GM18499 (cell line): ENCODE data around the gene RAB8B.
"Not testable (repeated sequence)": the region's sequence is repeated elsewhere in the genome, so short reads cannot be mapped to it uniquely, and the experiment has no call there.

Experiments used
- ATAC-seq: cut with Tn5 transposase; IDR thresholded peaks from one replicate; pipeline ENCODE4 v1.9.1; 2021; ENCODE audit warnings: moderate number of reproducible peaks; ENCODE audit not compliant: insufficient read depth, unreplicated experiment

The RAB8B gene

DNA sequence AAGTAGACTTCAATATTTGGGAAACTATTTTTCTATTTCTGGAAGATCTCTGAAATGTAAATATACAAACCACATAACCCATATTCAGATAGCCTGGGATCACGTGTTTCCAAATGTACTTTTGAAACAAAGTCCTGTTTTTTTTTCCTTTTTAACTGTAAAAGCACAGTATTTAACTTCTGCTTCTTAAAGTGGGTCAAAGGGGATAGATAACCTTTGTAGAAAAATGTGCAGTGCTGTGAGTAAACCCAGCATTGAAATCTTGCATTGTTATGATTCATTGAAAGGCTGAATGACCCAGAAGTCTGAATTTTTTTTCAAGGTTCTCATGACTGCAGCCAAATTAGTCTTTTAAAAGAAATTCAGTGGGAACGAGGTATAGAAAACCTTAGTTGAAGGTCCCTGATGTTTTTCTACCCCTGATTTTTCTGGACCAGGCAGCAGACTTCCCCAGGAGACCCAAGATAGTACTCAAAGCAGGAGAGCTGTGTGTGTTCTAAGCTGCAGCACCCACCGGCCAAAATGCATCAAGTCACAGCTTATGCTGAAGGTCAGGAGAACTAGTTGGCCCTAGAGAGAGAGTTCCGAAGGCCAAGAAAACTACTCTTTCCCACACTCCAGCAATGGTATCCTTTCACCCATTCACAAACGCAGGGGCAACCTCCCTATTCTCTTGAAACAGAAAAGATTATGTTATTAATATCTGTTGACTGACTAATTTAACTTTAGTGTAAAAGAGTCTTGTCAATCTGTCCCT, 44.4 kb downstream of the RAB8B start:
- no peak for ATAC-seq

DNA sequence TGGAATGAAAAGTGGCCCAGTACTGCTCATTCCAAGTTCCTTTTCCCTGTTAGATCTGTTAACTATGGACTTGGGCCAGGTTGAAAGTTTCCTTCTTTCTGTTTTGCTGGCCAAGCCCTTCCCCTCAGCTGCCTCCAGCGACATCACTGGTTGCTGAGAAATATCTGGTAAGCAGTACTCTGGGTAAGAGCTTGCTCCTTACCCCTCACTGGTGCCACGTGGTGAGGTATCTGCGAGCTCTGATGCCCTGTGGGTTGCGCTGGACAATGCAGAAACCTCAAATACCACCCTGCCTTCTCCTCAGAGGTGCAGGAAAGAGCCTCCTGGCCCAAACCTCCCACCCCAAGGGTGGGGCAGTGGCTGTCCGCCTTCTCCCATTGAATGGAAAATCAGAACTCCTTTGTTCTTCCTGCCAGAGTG, 45.1 kb downstream of the RAB8B start:
- ATAC-seq, result no peak

DNA sequence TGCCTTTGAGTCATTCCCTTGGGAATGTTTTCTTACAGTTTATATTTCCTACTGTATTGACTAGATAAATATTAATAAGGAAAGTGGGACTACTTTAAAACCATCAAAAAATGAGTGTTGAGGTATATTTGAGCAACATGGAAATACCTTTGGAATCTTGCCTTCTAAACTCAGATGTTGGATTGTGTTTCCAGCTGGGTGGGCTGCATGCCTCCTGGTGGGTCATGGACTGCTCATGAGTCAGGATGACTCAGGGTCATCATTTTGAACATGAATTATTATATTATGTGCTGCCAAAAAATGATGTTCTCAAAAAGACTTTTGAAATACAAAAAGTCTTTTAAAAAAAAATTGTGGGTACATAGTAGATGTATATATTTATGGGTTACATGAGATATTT, 46.9 kb downstream of the RAB8B start:
- ATAC-seq, result no peak

DNA sequence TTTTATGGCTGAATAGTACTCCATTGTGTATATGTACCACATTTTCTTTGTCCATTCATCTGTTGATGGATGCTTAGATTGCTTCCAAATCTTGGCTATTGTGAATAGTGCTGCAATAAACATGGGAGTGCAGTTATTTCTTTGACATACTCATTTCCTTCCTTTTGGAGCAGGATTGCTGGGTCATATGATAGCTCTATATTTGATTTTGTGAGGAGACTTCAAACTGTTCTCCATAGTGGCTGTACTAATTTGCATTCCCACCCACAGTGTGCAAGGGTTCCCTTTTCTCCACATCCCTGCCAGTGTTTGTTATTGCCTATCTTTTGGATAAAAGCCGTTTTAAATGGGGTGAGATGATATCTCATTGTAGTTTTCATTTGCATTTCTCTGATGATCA, 47.7 kb downstream of the RAB8B start:
- not testable (repeated sequence) for ATAC-seq

DNA sequence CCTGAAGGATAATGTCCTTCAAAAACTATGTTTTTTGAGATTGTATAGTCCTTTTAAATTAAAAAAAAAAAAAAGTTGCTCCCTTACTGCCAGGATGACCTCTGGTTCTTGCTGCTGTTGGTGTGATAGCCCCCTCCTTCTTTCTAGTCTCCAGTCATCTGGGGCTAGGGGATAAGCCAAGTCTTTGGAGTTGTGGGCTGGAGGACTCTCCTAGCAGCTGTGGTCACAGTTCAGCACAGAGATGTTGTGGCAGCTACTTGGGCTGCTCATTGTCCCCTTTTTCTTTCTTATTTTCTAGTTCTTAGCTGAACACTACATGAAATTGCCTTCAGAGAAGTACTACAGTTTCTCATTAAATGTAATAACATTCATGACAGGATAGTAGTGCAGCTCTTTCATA, 48.8 kb downstream of the RAB8B start:
- ATAC-seq, result no peak

DNA sequence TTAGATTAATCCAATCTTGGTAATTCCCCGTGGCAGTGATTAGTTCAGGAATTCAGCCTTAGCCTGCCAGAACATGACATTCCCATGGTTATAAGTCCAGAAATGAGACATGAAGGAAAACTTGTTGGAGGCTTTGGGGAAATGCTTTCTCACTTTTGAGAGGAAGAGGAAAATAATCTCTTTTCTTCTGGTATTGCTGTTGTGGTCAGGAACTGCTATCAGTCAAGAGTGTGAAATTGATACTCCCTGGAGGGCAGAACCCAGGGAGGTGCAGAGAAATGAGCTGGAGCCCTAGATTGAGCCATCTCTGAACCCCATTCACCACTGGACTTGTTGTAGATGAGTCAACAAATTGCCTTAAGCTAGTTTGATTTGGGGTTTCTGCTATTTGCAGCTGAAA, 49.4 kb downstream of the RAB8B start:
- no peak for ATAC-seq

DNA sequence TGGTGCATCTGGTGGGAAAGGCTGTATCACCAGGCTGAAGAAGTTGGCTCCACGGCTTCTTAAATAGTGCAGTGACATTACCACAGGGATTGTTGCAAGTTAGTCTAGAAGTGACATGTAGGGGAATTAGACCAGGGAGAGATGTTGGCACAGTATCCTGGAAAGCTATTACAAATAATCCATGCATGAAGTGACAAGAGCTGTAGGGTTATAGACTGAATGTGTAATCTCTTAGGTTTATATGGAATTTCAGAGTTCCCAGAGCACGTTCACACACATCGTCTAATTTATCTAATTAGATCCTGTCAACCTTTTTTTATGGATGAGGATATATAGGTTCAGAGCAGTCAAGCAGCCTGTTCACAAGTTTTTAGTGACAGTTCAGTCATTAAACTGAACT, 50.7 kb downstream of the RAB8B start:
- no peak for ATAC-seq

DNA sequence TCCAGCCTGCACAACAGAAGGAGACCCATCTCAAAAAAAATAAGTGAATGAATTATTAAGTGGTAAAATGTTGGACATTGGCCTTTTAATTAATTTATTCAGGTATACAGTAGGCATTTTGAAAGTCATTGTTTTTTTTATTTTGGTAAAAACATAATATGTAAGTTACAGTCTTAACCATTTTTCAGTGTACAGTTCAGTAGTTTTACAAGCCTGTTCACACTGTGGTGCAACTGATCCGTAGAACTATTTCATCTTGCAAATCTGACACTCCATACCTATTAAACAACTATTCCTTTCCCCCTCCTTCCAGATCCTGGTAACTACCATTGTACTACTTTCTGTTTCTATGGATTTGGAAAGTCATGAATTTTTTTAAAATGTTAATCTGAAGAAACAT, 51.9 kb downstream of the RAB8B start:
- no peak for ATAC-seq

DNA sequence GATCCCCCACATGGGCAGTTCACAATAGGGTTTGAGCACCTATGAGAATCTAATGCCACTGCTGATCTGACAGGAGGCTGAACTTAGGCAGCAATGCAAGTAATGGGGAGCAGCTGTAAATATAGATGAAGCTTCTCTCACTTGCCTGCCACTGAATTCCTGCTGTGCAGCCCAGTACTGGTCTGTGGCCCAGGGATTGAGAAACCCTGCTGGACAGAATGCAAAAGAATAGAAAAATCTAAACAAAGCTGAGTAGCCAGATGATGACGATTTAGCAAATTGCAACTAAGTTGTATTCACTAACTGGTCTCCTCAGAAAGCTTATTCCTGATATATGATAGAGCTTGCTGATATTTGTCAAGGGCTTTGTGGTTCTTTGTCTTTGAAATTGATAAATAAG, 53.7 kb downstream of the RAB8B start:
- ATAC-seq, result no peak

DNA sequence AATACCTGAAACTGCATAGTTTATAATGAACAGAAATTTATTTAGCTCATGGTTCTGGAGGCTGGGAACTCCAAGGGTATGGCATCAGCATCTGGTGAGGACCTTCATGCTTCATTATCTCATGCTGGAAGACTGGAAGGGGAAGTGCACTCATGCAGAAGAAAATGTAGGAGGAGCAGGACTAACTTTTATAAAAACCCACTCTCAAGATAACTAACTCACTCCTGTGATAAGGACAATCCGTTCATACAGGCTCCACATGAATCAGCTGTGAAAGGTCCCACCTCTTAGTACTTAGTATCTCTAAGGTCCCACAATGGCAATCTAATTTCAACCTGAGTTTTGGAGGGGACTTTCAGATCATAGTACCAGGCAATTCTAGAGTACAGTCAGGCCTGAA, 54.4 kb downstream of the RAB8B start:
- no peak for ATAC-seq

DNA sequence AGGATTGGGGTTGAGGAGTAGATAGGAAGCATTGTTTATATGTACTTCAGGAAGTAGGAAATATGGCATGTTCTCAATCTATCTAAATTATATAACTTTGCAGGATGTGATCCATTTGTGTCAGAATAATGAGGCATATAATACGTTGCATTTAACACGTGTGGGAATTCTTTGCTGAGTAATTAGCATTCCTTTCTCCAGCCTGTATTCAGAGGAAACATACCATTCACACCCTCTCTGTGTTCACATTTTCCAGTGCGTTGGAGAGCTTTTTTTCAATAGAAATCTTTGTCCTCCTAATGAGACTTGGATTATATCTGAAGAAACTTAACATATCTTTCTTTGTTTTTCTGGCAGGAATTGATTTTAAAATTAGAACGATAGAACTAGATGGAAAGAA, 55.0 kb downstream of the RAB8B start:
- no peak for ATAC-seq

DNA sequence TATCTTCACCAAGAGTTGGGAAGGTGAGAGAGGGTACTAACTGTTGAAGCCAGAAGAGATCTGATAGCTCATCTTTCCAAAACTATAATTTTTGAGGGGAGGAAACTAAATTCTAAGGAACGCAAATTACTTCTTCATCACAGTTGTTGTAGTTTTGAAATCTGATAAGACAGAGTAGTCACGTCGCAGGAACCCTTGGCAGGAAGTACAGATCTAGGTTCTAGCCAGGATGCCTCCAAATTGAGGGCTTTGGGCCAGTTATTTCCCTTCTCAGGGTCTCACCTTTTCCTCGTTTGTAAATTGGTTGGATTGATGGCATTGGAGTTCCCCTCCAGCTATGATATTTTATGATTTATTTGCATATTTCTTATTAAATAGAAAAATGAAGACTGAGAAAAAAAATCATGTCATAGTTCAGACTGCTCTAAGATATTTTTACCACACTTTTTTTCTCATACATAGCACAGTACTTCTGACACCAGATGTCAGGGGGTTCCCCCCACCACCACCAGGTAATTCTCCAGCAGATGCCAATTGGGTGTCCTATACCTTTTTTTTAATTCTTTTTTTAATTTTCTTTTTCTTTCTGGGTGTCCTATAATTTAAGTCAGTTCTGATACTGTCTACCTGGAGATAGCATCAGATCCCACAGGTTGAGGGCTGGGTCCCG, 55.7 kb downstream of the RAB8B start:
- ATAC-seq, result no peak

DNA sequence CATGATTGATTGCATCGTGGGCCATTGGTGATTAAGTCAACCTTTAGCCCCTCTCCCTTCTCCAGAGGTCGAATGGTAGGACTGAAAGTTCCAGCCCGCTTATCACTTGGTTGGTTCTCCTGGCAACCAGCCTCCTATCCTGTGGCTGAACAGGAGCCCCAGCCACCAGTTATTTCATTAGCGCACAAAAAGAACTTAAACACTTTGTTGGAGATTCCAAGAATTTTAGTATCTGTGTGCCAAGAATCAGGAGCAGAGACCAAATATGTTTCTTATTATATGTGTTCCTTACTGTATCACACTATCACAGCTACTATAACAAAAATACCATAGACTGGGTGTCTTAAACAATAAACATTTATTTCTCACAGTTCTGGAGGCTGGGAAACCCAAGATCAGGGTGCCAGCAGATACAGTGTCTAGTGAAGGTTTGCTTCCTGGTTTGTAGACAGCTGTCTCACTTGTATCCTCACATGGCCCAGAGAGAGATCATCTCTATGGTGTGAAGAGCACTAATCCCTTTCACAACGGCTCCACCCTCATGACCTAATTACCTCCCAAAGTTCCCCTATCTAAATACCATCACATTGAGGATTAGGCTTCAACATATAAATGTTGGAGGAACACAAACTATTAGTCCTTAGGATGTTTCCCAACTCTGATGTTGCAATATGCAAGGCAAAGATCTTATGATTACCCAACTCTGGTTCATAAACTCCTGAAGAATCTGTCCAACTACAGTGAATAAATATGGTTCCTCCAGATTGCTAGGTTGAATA, 57.5 kb downstream of the RAB8B start:
- no peak for ATAC-seq

DNA sequence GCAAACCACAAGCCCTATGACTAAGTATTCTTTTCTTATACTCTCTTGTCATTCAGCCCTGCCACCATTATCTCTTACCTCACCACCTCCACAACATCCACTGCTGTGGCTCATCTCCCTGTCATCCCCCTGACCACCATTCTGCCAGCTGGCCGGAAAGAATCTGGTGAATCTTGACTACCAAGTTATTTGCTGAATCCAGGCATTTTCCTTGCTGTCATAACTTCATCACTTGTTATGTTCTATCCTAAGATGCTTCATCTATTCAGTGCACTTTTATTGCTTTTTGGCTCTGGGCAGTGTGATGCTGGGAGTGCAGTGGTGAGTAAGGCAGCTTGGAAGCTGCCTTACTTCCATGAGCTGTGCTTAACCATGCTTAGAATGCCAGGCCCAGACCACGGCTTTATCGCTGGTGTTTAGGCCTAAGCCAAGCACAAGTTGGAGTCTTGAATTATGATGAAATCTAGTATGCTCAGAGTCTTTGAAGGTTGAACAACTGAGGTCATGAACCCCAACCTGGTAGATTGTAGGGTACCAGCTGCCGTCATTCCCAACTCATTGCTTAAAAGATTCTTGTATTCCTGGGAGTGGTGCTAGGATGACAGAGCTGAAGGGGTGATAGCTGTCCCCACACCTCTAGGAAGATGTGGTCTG, 61.0 kb downstream of the RAB8B start:
- ATAC-seq, result no peak

DNA sequence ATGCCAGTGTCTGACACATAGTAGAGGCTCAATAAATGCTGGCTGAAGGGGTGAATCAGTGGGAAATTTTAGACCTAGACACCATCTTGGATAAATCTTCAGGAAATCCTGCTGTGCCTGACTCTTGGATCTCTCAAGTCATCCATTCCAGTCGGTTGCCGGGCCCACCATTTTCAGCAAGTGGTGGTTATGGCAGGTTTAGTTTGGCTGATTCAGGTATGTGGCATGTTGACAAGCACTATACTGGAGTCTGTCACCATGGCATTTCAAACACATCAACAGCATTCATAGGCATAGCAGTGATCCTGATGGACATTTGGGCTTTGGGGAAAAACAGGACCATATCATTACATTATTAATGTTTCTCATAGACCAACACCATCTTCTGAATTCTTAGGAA, 62.3 kb downstream of the RAB8B start:
- ATAC-seq, result no peak

DNA sequence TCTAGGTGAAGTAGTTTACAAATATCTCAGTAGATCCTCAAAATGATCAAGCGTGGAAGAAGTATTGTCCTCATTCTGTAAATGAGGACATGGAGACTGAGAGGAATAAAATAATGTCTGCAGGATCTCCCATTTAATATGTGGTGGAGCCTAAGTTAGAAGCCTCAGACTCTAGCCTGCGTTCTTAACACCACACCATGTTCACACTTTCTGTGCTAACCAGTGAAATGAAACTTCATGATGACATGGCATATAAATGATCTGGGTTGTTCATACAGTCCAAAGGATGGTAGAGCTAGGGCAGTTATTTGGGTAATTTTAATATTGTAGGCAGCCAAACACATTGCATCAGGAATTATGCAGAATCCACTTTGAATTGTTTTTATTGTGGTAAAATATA, 62.9 kb downstream of the RAB8B start:
- no peak for ATAC-seq

DNA sequence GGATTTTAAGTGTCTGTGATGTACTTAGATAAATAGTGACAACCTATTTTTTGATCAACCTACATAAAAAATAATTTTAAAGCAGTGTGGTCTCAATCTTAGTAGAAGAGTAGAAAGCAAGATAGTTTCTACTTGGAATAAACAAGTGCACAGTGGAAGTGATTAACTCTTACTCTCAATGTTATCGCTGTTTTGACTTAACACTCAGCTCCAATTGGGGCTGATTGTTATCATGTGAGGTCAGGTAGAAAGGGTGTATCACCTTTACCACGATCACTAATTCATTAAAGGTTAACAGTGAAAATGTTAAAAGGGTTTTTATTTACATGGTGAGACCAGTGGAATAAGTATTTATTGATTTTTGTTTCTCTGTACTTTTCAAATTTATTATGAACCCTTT, 65.6 kb downstream of the RAB8B start:
- ATAC-seq, result no peak

DNA sequence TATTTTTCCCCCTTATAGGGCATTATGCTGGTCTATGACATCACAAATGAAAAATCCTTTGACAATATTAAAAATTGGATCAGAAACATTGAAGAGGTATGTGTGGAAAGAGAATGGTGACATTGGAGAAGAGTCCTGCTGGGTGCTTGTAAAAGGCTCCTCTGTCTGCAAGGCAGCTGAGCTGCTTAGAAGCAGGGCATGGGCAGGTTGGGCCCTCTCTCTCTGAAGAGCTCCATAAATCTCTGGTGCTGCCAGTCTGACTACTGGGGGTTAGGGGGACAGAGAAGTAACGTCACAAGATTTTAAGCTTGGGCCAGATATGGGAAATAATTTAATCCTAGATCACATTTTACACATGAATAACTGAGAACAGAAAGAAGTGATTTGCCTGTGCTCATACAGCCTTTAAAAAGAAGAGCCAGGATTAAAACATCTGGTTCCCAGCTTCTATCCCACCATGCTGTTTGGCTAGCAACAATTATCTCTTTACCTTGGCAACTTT, 66.1 kb downstream of the RAB8B start:
- ATAC-seq, result no peak

DNA sequence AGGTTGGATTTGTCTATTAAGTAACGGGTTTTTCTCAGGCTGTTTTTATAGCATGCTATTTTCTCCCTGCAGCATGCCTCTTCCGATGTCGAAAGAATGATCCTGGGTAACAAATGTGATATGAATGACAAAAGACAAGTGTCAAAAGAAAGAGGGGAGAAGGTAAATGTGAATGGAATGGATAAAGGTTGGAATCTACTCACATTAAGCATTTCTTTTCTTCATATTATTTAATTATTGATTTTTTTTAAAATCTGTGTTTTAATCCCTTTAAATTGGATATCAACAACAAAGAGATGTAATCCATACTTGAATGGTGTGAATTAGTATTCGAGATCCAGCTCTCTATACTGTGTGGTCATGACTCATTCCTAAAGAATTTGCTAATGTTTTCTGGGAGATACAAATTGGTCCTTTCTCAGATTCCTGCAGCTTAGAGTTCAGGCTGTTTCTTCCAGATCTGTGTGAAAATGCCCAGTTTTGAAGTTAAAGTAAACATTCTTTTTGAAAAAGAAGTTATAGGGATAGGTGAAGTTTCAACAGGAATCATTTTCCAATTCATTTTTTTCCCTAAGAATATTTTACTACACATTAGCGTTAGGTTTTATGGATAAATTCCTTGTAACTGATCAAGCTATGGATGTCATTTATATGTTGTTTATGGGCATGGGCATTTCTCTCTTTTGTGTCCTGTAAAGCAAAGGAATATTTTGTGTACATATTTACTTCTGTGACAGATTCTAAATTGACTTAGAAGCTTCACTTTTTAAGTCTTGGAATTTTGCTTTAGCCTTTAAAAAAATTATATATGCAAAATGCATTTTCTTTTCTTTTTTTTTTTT, 67.2 kb downstream of the RAB8B start:
- ATAC-seq, result no peak

DNA sequence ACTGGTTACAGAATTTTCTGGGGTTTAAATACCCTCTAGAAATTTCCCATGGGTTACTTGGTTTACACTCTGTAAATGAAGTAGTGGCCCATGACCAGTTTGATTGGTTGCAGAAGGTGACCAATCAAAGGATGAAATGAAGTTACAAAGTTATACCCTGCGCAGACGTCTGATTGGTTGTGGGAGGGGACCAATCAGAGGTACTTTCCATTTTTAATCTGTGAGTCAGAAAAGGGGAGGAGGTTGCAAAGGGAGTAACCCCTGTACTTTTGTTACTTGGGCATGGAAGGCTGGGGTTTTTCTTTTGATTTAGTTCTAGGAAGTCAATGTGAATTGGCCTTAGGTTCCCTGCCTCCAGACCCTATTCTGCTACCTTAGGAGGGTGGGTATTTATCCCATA, 69.3 kb downstream of the RAB8B start:
- no peak for ATAC-seq
